HepG2 (cell line): ENCODE data around the gene WDR59. TPM values are rescaled to one million over a fixed set of nuclear protein-coding genes. Genes with fewer than 3 reads are reported as not detected.

Experiments
- CHCHD3 ChIP-seq: sonication (generic); formaldehyde crosslinking; IDR thresholded peaks from 2 replicates; pipeline ENCODE4 v1.8.0; 2022; ENCODE audit warnings: mild to moderate bottlenecking, missing genetic modification reagents, moderate library complexity
- HOXA3 ChIP-seq: sonication (generic); formaldehyde crosslinking; IDR thresholded peaks from 2 replicates; pipeline ENCODE4 v1.5.0; 2020; ENCODE audit warnings: missing genetic modification reagents
- KLF12 ChIP-seq: sonication (generic); formaldehyde crosslinking; IDR thresholded peaks from 2 replicates; pipeline ENCODE4 v1.4.0; 2020; ENCODE audit warnings: missing genetic modification reagents, borderline replicate concordance
- PAXIP1 ChIP-seq: sonication (generic); formaldehyde crosslinking; conservative IDR thresholded peaks from 2 replicates; pipeline ENCODE4 v1.4.0; 2020; ENCODE audit warnings: mild to moderate bottlenecking, missing genetic modification reagents, moderate library complexity
- POGZ ChIP-seq: sonication (generic); formaldehyde crosslinking; IDR thresholded peaks from 2 replicates; pipeline ENCODE4 v1.4.0; 2020; ENCODE audit warnings: mild to moderate bottlenecking, missing genetic modification reagents
- SAP130 ChIP-seq: IDR thresholded peaks from 2 replicates; pipeline ENCODE4 v1.6.1; 2016; ENCODE audit warnings: low read depth
- SOX5 ChIP-seq: IDR thresholded peaks from 2 replicates; pipeline ENCODE4 v1.6.1; 2016; ENCODE audit warnings: borderline replicate concordance
- ZBED4 ChIP-seq: sonication (generic); formaldehyde crosslinking; IDR thresholded peaks from 2 replicates; pipeline ENCODE4 v1.4.0; 2020; ENCODE audit warnings: missing genetic modification reagents, borderline replicate concordance
- ZEB1 ChIP-seq: IDR thresholded peaks from 2 replicates; pipeline ENCODE4 v1.6.1; 2012; ENCODE audit warnings: mild to moderate bottlenecking, low read depth, inconsistent platforms; ENCODE audit not compliant: insufficient replicate concordance
- ZNF274 ChIP-seq: sonication (generic); formaldehyde crosslinking; IDR thresholded peaks from 2 replicates; pipeline ENCODE4 v1.5.1; 2020; ENCODE audit warnings: mild to moderate bottlenecking, missing genetic modification reagents
- ZNF570 ChIP-seq: sonication (generic); formaldehyde crosslinking; IDR thresholded peaks from 2 replicates; pipeline ENCODE4 v1.4.0; 2020; ENCODE audit warnings: mild to moderate bottlenecking, missing genetic modification reagents, borderline replicate concordance
- ZSCAN21 ChIP-seq: sonication (generic); formaldehyde crosslinking; IDR thresholded peaks from 2 replicates; pipeline ENCODE4 v1.8.0; 2022; ENCODE audit warnings: mild to moderate bottlenecking, missing genetic modification reagents, moderate library complexity, borderline replicate concordance
- polyA plus RNA-seq, 8 experiments: library from polyadenylated mRNA; depleted of rRNA in 3 of 8; stranded (reverse) in 7 of 8; unstranded in 1 of 8; fragments of >200 nt; fragmentation: Illumina TruSeq in 4 of 8; extraction: Trizol in 4 of 8; gene quantifications; 2 replicates each; pipeline versions ENCODE4 v1.2.1 to v1.2.3, GENCODE V29; 2011 to 2016; ENCODE audit warnings: low read depth in 4 of 8, missing spikeins in 1 of 8, mixed read lengths in 1 of 8; ENCODE audit not compliant: insufficient read depth in 1 of 8
- total RNA-seq, 5 experiments: library from RNA; depleted of rRNA; stranded (reverse); fragments of >200 nt; fragmentation: Illumina TruSeq; extraction: Trizol; gene quantifications; 2 replicates each; pipeline ENCODE4 v1.2.3, GENCODE V29; 2016; ENCODE audit warnings: low read depth in 1 of 5
- TF ChIP-seq, protein P1 (sequence below): sonication (generic); formaldehyde crosslinking; IDR thresholded peaks from 2 replicates; pipeline ENCODE4 v1.4.0; 2020; ENCODE audit warnings: missing genetic modification reagents
- TF ChIP-seq, protein P2 (sequence below), 2 experiments: sonication (generic) in 1 of 2; formaldehyde crosslinking in 1 of 2; IDR thresholded peaks; 2 replicates each; pipeline versions ENCODE4 v1.4.0 to v1.6.1; 2016 to 2020; ENCODE audit warnings: borderline replicate concordance in 1 of 2, low read depth in 1 of 2, mild to moderate bottlenecking in 1 of 2, missing genetic modification reagents in 1 of 2

Gene WDR59
- total and polyA plus RNA-seq, 2 of the 13 experiments (the other 11 are each of a cell fraction or from before 2014, with no cell fraction given): 65.2 to 306 TPM

DNA sequence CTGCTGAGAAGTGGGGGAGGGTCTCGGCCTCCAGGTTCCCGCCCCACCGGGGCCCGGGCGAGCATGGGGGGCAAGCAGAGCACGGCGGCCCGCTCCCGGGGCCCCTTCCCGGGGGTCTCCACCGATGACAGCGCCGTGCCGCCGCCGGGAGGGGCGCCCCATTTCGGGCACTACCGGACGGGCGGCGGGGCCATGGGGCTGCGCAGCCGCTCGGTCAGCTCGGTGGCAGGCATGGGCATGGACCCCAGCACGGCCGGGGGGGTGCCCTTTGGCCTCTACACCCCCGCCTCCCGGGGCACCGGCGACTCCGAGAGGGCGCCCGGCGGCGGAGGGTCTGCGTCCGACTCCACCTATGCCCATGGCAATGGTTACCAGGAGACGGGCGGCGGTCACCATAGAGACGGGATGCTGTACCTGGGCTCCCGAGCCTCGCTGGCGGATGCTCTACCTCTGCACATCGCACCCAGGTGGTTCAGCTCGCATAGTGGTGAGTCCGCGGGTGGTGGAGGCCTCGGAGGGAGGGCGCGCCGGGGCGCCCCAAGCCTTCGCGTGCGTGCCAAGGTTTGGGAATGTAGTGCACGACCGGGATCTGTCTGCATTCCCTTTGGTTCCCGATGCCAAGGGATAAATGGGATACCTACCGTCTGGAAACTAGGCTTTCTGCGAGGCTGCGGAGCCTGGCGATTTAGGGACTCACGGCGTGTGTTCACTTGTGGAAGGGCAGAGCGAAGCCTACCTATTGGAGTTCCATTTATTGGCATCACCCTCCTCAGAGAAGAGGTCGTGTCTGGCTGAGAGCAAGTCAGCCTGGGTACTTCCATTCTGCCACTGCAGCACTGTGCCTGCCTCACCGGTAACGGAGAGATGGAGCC, 14.9 kb upstream of the WDR59 start (continued):
- no peak for TF ChIP-seq ZBED4 (CRISPR knock-in tag)
- no peak; the same call in 1 of the 2 replicates for TF ChIP-seq ZNF274 (CRISPR knock-in tag)
- TF ChIP-seq POGZ (CRISPR knock-in tag): peak; percentile 36; the same call in 1 of the 2 replicates
- peak; percentile 64 for TF ChIP-seq ZSCAN21 (CRISPR knock-in tag)
- TF ChIP-seq PAXIP1: no peak
- TF ChIP-seq CHCHD3: 0 out of 2 replicates have a peak, but pooled peaks have one; percentile 74
- TF ChIP-seq ZEB1: peak; percentile 87
- peak; percentile 58; the same call in 1 of the 2 replicates for TF ChIP-seq KLF12 (CRISPR knock-in tag)
- TF ChIP-seq HOXA3 (CRISPR knock-in tag): no peak; the same call in 1 of the 2 replicates
- no peak for TF ChIP-seq ZNF570
- TF ChIP-seq, protein P1, sequence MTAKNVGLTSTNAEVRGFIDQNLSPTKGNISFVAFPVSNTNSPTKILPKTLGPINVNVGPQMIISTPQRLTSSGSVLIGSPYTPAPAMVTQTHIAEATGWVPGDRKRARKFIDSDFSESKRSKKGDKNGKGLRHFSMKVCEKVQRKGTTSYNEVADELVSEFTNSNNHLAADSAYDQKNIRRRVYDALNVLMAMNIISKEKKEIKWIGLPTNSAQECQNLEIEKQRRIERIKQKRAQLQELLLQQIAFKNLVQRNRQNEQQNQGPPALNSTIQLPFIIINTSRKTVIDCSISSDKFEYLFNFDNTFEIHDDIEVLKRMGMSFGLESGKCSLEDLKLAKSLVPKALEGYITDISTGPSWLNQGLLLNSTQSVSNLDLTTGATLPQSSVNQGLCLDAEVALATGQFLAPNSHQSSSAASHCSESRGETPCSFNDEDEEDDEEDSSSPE (CRISPR knock-in tag): no peak
- TF ChIP-seq SOX5 (CRISPR knock-in tag): no peak
- TF ChIP-seq SAP130 (CRISPR knock-in tag): peak; percentile 65
- TF ChIP-seq, protein P2, sequence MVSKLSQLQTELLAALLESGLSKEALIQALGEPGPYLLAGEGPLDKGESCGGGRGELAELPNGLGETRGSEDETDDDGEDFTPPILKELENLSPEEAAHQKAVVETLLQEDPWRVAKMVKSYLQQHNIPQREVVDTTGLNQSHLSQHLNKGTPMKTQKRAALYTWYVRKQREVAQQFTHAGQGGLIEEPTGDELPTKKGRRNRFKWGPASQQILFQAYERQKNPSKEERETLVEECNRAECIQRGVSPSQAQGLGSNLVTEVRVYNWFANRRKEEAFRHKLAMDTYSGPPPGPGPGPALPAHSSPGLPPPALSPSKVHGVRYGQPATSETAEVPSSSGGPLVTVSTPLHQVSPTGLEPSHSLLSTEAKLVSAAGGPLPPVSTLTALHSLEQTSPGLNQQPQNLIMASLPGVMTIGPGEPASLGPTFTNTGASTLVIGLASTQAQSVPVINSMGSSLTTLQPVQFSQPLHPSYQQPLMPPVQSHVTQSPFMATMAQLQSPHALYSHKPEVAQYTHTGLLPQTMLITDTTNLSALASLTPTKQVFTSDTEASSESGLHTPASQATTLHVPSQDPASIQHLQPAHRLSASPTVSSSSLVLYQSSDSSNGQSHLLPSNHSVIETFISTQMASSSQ (IDR thresholded peaks at IDR 0.05; ENCODE audit: low read depth): no peak
- TF ChIP-seq, protein P2 (CRISPR knock-in tag; IDR thresholded peaks at IDR 0.05; ENCODE audit: borderline replicate concordance): 0 out of 2 replicates have a peak, but pooled peaks have one; percentile 28
